Uterus (tissue), 4 donors: ENCODE measurements around the gene OPCML. TPM values are rescaled to one million over a fixed set of nuclear protein-coding genes. Genes with fewer than 3 reads are reported as not detected.

Experiments used
- DNase-seq, 2 donors: peaks; one replicate each; pipeline ENCODE4 v3.0.0-alpha.2; 2019 to 2020
- H3K27ac ChIP-seq, 2 donors: fragments of 200-600 bp; sonication (generic); 1 replicate in 1 of 2; 2 replicates in 1 of 2; pipeline ENCODE4 v1.5.1; 2016 to 2018
- H3K27me3 ChIP-seq, 2 donors: fragments of 200-600 bp; sonication (generic); one replicate each; pipeline ENCODE4 v1.5.1; 2018 to 2019; ENCODE audit warnings: control low read depth in 1 of 2
- H3K36me3 ChIP-seq, 2 donors: fragments of 200-600 bp; sonication (generic); one replicate each; pipeline ENCODE4 v1.5.1; 2019; ENCODE audit warnings: control low read depth in 1 of 2
- H3K4me1 ChIP-seq, 2 donors: fragments of 200-600 bp; sonication (generic); one replicate each; pipeline ENCODE4 v1.5.1; 2018 to 2019; ENCODE audit warnings: control low read depth in 1 of 2
- H3K4me3 ChIP-seq, 2 donors: fragments of 200-600 bp; sonication (generic); 1 replicate in 1 of 2; 2 replicates in 1 of 2; pipeline ENCODE4 v1.5.1; 2018 to 2019; ENCODE audit warnings: mild to moderate bottlenecking in 1 of 2
- H3K9me3 ChIP-seq, 2 donors: fragments of 200-600 bp; sonication (generic); one replicate each; pipeline ENCODE4 v1.5.1; 2019; ENCODE audit warnings: control low read depth in 1 of 2
- POLR2A ChIP-seq, 2 donors: fragments of 450-650 bp; IDR thresholded peaks; one replicate each; pipeline ENCODE4 v1.6.1; 2016; ENCODE audit warnings: antibody characterized with exemption in 2 of 2, mild to moderate bottlenecking in 1 of 2, moderate library complexity in 1 of 2
- intact Hi-C: fragments of 100-400 bp; cut with DNase I; formaldehyde crosslinking; loops from one replicate; pipeline ENCODE4 v1.15.1; 2023; ENCODE audit warnings: low total_unique reads
- total RNA-seq, 4 donors: library from RNA; depleted of rRNA in 3 of 4; stranded (reverse); fragments of >200 nt in 3 of 4; gene quantifications; one replicate each; pipeline versions ENCODE4 v1.1.0 to v1.2.4, GENCODE V29; 2014 to 2023
- TF ChIP-seq, protein P1 (sequence below), 4 experiments: fragments of 200-600 bp in 2 of 4; fragments of 450-650 bp in 2 of 4; sonication (generic) in 2 of 4; IDR thresholded peaks; one replicate each; pipeline ENCODE4 v1.5.1; 2016 to 2019; ENCODE audit warnings: antibody characterized with exemption in 4 of 4, mild to moderate bottlenecking in 2 of 4, moderate library complexity in 1 of 4
- donor health status: DM: yes; HTN: yes; CAD: no.

OPCML gene
- total RNA-seq, 4 donors from 2014 or later, result under 0.01 to 3.9 (median 1.7) TPM

DNA sequence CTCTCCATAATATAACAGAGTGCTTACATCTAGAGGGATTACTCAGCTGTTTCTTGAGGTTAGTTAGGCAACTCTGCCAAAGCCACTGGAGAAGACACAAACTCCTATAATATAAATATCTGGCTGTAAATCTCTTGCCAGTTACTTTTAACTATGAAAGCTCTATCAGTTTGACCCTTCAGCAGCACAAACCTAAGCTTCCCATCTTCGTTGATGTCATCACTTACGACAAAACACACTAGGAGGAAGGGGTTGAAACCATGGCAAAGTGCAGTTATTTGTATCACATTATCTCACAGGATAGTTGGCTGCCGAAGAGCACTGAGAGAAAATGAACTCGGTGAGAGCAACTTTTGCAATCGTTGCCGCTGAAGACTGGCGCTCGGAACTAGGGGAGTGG lies 922.1 kb downstream of the OPCML start:
- intact Hi-C loops, result no loop called here
- no peak overlapping the region for H3K4me3 ChIP-seq
- H3K9me3 ChIP-seq, result no peaks in the 10 kb centered on the region
- no peak for TF ChIP-seq POLR2A (IDR thresholded peaks at IDR 0.05)
- TF ChIP-seq, protein P1, sequence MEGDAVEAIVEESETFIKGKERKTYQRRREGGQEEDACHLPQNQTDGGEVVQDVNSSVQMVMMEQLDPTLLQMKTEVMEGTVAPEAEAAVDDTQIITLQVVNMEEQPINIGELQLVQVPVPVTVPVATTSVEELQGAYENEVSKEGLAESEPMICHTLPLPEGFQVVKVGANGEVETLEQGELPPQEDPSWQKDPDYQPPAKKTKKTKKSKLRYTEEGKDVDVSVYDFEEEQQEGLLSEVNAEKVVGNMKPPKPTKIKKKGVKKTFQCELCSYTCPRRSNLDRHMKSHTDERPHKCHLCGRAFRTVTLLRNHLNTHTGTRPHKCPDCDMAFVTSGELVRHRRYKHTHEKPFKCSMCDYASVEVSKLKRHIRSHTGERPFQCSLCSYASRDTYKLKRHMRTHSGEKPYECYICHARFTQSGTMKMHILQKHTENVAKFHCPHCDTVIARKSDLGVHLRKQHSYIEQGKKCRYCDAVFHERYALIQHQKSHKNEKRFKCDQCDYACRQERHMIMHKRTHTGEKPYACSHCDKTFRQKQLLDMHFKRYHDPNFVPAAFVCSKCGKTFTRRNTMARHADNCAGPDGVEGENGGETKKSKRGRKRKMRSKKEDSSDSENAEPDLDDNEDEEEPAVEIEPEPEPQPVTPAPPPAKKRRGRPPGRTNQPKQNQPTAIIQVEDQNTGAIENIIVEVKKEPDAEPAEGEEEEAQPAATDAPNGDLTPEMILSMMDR (IDR thresholded peaks at IDR 0.05), result no peak
- H3K36me3 ChIP-seq, result no peaks in the 10 kb centered on the region
- no peak for DNase-seq
- H3K4me1 ChIP-seq, result no peaks in the 10 kb centered on the region
- H3K27me3 ChIP-seq, result no peaks in the 10 kb centered on the region
- H3K27ac ChIP-seq, result no peak overlapping the region

DNA sequence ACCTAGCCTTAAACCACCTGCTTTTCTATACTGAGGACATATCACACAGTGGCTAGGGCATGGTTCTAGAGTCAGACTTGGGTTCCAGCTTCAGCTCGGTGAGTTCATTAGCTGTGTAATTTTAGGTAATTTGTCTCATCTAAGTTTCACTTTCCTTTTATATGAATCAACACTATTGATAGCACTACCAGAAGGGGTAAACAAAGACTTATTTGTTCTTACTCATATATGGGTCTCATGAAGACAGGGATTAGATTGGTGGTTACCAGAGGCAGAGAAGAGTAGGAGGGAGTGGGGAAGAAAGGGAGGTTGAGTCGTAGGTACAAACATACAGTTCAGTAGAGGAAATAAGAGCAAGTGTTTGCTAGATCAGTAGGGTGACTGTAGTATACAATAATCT lies 924.7 kb downstream of the OPCML start:
- no peaks in the 10 kb centered on the region for H3K9me3 ChIP-seq
- H3K27ac ChIP-seq, result no peak overlapping the region
- no peaks in the 10 kb centered on the region for H3K27me3 ChIP-seq
- no peaks in the 10 kb centered on the region for H3K4me1 ChIP-seq
- DNase-seq, result no peak
- H3K4me3 ChIP-seq, result no peak overlapping the region
- intact Hi-C loops, result no loop called here
- TF ChIP-seq, protein P1 (IDR thresholded peaks at IDR 0.05), result no peak
- TF ChIP-seq POLR2A (IDR thresholded peaks at IDR 0.05), result no peak
- no peaks in the 10 kb centered on the region for H3K36me3 ChIP-seq

DNA sequence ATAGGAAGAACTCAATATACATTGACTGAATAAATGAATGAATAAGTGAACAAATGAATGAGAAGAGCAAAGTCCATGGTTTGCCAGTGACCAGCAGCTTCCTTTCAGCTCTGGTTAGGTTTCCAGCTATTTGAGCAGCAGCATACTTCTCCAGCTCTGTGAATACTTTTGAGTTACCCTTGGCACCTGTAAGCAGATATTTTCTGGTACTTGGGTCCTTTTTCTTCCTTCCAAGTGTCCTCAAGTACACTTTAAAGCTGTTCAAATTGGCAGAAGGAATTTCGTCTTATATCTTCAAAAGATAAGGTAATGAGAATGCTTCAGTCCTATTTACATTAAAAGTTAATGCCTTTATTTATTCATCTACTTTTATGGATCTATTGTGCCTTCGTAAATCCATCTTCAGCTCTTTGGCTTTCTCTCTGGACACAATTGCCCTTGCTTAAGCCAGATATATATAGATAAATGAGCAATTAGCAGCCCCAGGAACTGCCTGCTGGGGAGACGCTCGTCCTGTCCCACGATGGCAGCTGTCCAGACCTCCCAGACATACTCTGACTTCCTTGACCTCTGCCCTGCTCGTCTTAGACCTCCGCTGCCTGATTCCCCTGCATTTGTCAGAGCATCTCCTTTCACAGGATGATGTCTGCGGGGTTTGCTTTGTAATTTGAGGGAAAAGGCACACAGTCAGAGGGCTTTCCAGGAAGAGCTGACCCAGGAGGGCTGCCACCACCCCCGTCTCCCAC lies 926.3 kb downstream of the OPCML start:
- TF ChIP-seq, protein P1 (IDR thresholded peaks at IDR 0.05), result no peak
- TF ChIP-seq POLR2A (IDR thresholded peaks at IDR 0.05), result no peak
- intact Hi-C loops, result no loop called here

DNA sequence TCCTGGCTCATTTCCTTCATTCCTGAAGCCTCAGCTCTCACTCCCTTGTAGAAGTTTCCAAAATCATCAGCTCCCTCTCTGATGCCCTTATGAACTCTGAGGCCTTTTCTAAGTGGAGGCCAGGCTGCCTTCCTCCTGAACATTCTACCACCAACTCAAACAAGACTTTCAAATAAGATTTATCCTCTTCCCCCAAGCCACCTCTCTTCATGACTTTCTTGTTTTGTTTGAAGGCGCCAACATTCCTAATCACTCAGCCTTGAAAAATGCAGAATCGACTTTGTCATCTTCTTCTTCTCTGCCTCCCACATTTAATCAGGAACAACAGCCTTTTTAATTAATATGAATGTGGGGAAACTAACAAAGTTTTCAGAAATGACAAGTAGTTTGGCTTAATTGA lies 927.9 kb downstream of the OPCML start:
- Histone ChIP-seq H3K27me3 (no peaks in the 10 kb centered on the region), H3K27ac (no peak overlapping the region), H3K4me3 (no peak overlapping the region), H3K9me3 (no peaks in the 10 kb centered on the region), H3K36me3 (no peaks in the 10 kb centered on the region), H3K4me1 (no peaks in the 10 kb centered on the region)
- TF ChIP-seq POLR2A (IDR thresholded peaks at IDR 0.05), result no peak
- TF ChIP-seq, protein P1 (IDR thresholded peaks at IDR 0.05), result no peak
- no peak for DNase-seq
- intact Hi-C loops, result no loop called here

More for the DNA sequence above, 926.3 kb downstream of the OPCML start:
- Histone ChIP-seq H3K36me3 (no peaks in the 10 kb centered on the region), H3K9me3 (no peaks in the 10 kb centered on the region), H3K27me3 (no peaks in the 10 kb centered on the region), H3K27ac (no peak overlapping the region), H3K4me3 (no peak overlapping the region), H3K4me1 (no peaks in the 10 kb centered on the region)
- DNase-seq, result no peak

DNA sequence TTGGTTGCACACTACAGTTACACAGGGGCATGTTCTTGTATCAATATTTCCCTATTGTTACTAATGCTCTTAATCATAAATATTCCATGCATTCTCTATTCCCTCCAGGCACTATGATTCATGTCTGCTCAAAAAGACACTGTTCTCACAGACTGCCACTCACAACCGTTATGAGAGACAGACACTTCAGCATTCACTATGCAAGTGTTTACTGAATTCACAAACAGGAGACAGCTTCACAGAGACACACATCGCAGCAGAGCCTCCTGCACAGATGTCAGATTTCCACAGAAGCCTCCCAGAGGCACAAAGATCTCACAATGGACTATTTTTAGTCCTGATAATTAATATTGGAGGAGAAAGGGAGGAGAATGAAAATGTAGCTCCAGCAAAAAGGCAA lies 930.4 kb downstream of the OPCML start:
- intact Hi-C loops, result no loop called here
- Histone ChIP-seq H3K36me3 (no peaks in the 10 kb centered on the region), H3K27ac (no peak overlapping the region), H3K4me1 (no peaks in the 10 kb centered on the region), H3K9me3 (no peaks in the 10 kb centered on the region), H3K4me3 (no peak overlapping the region), H3K27me3 (no peaks in the 10 kb centered on the region)
- no peak for DNase-seq
- no peak for TF ChIP-seq POLR2A (IDR thresholded peaks at IDR 0.05)
- TF ChIP-seq, protein P1 (IDR thresholded peaks at IDR 0.05), result no peak
